Panc1 (cell line): ENCODE results near the gene DNMT3A. TPM values are rescaled to one million over a fixed set of nuclear protein-coding genes. Genes with fewer than 3 reads are reported as not detected.

Experiments
- ATAC-seq: fragments of 200-7000 bp; cut with Tn5 transposase; 2 replicates; pipeline ENCODE4 v1.9.1; 2020; ENCODE audit warnings: mild to moderate bottlenecking, moderate library complexity
- BruUV-seq: library from RNA; stranded (reverse); fragments of 400-500 nt; replicated peaks from 2 replicates; lab custom pipeline; 2021; lab: Mats Ljungman, UMichigan
- CTCF ChIA-PET: fragments of 300-600 bp; sonication (Branson Sonifier 250); formaldehyde crosslinking; loops from one replicate; lab custom pipeline; 2022; ENCODE audit warnings: antibody characterized with exemption; lab: Charles Lee
- POLR2A ChIA-PET: fragments of 300-600 bp; sonication (Branson Sonifier 250); formaldehyde crosslinking; loops from one replicate; lab custom pipeline; 2022; ENCODE audit warnings: antibody characterized with exemption; lab: Charles Lee
- DNase-seq: peaks from one replicate; pipeline ENCODE4 v3.0.0-alpha.2; 2010; ENCODE audit warnings: low read depth, low spot score
- H3K27ac ChIP-seq: 2 replicates; pipeline ENCODE4 v1.5.1; 2011; ENCODE audit warnings: mild to moderate bottlenecking, low read length, inconsistent platforms
- H3K27me3 ChIP-seq: fragments of 200-500 bp; sonication (Bioruptor generic); 2 replicates; pipeline ENCODE4 v1.6.0; 2014; ENCODE audit warnings: low read length, inconsistent platforms; ENCODE audit not compliant: control insufficient read depth, insufficient read depth
- H3K36me3 ChIP-seq: fragments of 200-500 bp; sonication (Bioruptor generic); 2 replicates; pipeline ENCODE4 v1.5.1; 2014; ENCODE audit warnings: inconsistent platforms, mild to moderate bottlenecking, low read length, moderate library complexity; ENCODE audit not compliant: control insufficient read depth, insufficient read depth
- H3K4me1 ChIP-seq: 2 replicates; pipeline ENCODE4 v1.5.1; 2011; ENCODE audit warnings: inconsistent platforms, mild to moderate bottlenecking, low read length, moderate library complexity; ENCODE audit not compliant: control insufficient read depth, insufficient read depth
- H3K4me3 ChIP-seq, 2 experiments: 2 replicates each; pipeline ENCODE4 v1.5.1; 2011 to 2012; ENCODE audit warnings: low read depth in 2 of 2, low read length in 2 of 2, mild to moderate bottlenecking in 2 of 2, inconsistent platforms in 1 of 2, moderate library complexity in 1 of 2
- H3K9me3 ChIP-seq: fragments of 200-500 bp; sonication (Bioruptor generic); 2 replicates; pipeline ENCODE4 v1.5.1; 2014; ENCODE audit warnings: low read depth, mild to moderate bottlenecking, inconsistent platforms, low read length, moderate library complexity; ENCODE audit not compliant: control insufficient read depth, insufficient read depth
- CTCF ChIP-seq: fragments of 450-650 bp; IDR thresholded peaks from 2 replicates; pipeline ENCODE4 v1.5.1; 2017; ENCODE audit warnings: mild to moderate bottlenecking
- POLR2AphosphoS5 ChIP-seq: IDR thresholded peaks from 2 replicates; pipeline ENCODE4 v1.6.1; 2012; ENCODE audit warnings: mild to moderate bottlenecking, low read depth, low read length, moderate library complexity
- SIN3A ChIP-seq: IDR thresholded peaks from 2 replicates; pipeline ENCODE4 v1.6.1; 2012; ENCODE audit warnings: low read depth, mild to moderate bottlenecking, low read length, moderate library complexity, borderline replicate concordance; ENCODE audit not compliant: insufficient read depth
- TCF7L2 ChIP-seq: IDR thresholded peaks from 2 replicates; pipeline ENCODE4 v1.6.1; 2011; ENCODE audit warnings: mild to moderate bottlenecking, low read depth, low read length, inconsistent platforms
- in situ Hi-C: cut with HindIII; loops from 2 replicates; pipeline ENCODE4 v1.10.0; 2016; ENCODE audit warnings: low sequenced_read_pairs, low pct_unique_long_range_greater_than_20kb
- intact Hi-C: fragments of 100-400 bp; cut with micrococcal nuclease; formaldehyde crosslinking; loops from one replicate; pipeline ENCODE4 v1.10.0; 2022; ENCODE audit not compliant: unreplicated experiment
- total RNA-seq: library from RNA; stranded (reverse); gene quantifications from one replicate; pipeline ENCODE4 v1.2.1, GENCODE V29; 2021; ENCODE audit not compliant: unreplicated experiment
- TF ChIP-seq, protein P1 (sequence below), 2 experiments: IDR thresholded peaks; 2 replicates each; pipeline ENCODE4 v1.6.1; 2011 to 2012; ENCODE audit warnings: low read depth in 2 of 2, control low read depth in 1 of 2, low read length in 1 of 2, mild to moderate bottlenecking in 1 of 2, moderate library complexity in 1 of 2; ENCODE audit not compliant: insufficient read depth in 1 of 2

The DNMT3A gene
- total RNA-seq, 1 experiment from 2014 or later, result 29.3 TPM

DNA sequence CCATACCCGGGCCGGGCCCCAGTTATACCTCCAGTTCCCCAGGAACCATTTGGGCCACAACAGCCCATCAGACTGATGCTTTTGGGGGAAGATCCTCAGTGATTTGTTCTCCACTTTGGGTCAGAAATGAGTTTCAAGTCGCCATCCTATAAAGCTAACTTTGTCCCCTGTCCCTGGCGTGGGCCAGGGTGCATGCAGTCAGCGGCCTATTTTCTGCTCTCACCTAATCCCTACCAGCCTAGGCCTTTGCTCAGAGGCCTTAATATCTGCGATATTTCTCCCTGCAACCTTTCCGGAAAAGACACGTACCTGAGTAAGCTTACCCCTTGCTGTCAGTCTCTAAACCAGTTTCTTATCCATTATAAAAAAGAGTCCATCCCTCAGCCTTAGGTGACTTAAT is 7.2 kb downstream of the DNMT3A start:
- Histone ChIP-seq H3K9me3 (no peaks in the 10 kb centered on the region), H3K4me3 (no peak overlapping the region), H3K27ac (no peak overlapping the region), H3K4me1 (no peaks in the 10 kb centered on the region), H3K27me3 (no peaks in the 10 kb centered on the region), H3K36me3 (no peaks in the 10 kb centered on the region)
- ATAC-seq, result no peak
- in situ Hi-C loops (no loop called here), intact Hi-C loops (no loop called here)
- DNase-seq, result no peak
- CTCF ChIA-PET, result interaction anchor here (1.0 kb wide), 1 partner anchor 28 kb away, joined by 3 read pairs; no protein-coding TSS in a partner anchor
- TF ChIP-seq POLR2AphosphoS5, result no peak
- no peak for TF ChIP-seq SIN3A
- TF ChIP-seq CTCF, result no peak
- no peak for TF ChIP-seq TCF7L2
- TF ChIP-seq, protein P1, sequence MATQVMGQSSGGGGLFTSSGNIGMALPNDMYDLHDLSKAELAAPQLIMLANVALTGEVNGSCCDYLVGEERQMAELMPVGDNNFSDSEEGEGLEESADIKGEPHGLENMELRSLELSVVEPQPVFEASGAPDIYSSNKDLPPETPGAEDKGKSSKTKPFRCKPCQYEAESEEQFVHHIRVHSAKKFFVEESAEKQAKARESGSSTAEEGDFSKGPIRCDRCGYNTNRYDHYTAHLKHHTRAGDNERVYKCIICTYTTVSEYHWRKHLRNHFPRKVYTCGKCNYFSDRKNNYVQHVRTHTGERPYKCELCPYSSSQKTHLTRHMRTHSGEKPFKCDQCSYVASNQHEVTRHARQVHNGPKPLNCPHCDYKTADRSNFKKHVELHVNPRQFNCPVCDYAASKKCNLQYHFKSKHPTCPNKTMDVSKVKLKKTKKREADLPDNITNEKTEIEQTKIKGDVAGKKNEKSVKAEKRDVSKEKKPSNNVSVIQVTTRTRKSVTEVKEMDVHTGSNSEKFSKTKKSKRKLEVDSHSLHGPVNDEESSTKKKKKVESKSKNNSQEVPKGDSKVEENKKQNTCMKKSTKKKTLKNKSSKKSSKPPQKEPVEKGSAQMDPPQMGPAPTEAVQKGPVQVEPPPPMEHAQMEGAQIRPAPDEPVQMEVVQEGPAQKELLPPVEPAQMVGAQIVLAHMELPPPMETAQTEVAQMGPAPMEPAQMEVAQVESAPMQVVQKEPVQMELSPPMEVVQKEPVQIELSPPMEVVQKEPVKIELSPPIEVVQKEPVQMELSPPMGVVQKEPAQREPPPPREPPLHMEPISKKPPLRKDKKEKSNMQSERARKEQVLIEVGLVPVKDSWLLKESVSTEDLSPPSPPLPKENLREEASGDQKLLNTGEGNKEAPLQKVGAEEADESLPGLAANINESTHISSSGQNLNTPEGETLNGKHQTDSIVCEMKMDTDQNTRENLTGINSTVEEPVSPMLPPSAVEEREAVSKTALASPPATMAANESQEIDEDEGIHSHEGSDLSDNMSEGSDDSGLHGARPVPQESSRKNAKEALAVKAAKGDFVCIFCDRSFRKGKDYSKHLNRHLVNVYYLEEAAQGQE (IDR thresholded peaks at IDR 0.05; ENCODE audit: insufficient read depth in 1 of 2, low read depth in 2 of 2, low read length in 1 of 2), result no peak
- BruUV-seq, result TSS peak; percentile 50
- POLR2A ChIA-PET, result no interaction called here

- H3K27me3 ChIP-seq, result no peaks in the 10 kb centered on the region
- CTCF ChIA-PET, result interaction anchor here (1.0 kb wide), 1 partner anchor 28 kb away, joined by 3 read pairs; no protein-coding TSS in a partner anchor
- DNase-seq, result no peak
Measured at GRCh38 chr2:25333981-25334380, 7.7 kb downstream of the DNMT3A start.

More at GRCh38 chr2:25333981-25334380, 7.7 kb downstream of the DNMT3A start:
- in situ Hi-C loops, result no loop called here
- POLR2A ChIA-PET, result no interaction called here
- no peak for TF ChIP-seq POLR2AphosphoS5
- TF ChIP-seq, protein P1 (IDR thresholded peaks at IDR 0.05; ENCODE audit: insufficient read depth in 1 of 2, low read depth in 2 of 2, low read length in 1 of 2), result no peak
- TF ChIP-seq CTCF, result no peak
- TF ChIP-seq SIN3A, result no peak
- TF ChIP-seq TCF7L2, result no peak
- ATAC-seq, result no peak
- Histone ChIP-seq H3K4me1 (no peaks in the 10 kb centered on the region), H3K4me3 (no peak overlapping the region), H3K36me3 (no peaks in the 10 kb centered on the region), H3K9me3 (no peaks in the 10 kb centered on the region), H3K27ac (no peak overlapping the region)
- no TSS peak for BruUV-seq
- intact Hi-C loops, result no loop called here
